GM21528 (cell line): Measurements from ENCODE around the gene SAMD9.
"Not testable (repeated sequence)": the region's sequence is repeated elsewhere in the genome, so short reads cannot be mapped to it uniquely, and the experiment has no call there.

Source experiments
- ATAC-seq: cut with Tn5 transposase; IDR thresholded peaks from one replicate; pipeline ENCODE4 v1.9.1; 2021; ENCODE audit warnings: mild to moderate bottlenecking, moderate library complexity; ENCODE audit not compliant: unreplicated experiment, low FRiP score

SAMD9 gene

GRCh38 chr7:93120592-93121549 is 3.1 kb upstream of the SAMD9 start:
- no peak for ATAC-seq

DNA sequence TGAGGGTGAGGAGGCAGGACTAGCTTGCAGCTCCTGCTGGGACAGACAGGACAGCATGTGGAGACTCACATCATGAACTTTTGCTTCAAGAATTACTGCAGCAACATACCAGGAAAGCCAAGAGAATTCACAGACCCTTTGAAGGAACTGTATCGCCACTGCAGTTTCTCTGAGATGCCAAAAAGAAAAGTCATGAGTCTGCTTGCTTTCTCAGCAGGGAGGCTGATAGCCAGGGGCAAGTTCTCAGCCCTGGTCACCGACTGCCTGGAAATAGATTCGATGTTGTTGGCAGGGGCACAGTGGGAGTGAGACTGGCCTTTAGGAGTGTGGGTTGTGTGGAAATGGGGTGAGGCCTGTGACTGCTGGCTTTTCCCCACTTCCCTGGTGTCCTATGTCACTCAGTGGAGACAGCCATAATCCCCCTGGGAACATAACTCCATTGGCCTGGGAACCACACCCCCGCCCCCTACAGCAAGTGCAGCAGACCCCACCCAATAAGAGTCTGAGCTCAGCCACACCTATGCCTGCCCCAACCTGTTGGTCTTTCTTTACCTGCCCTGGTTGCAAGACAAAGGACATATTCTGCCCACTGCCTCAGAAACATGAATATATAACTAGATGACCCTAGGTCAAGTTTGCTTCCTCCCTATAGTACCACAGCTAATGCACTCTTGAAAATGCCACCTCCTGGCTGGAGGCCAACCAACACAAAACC is 1.6 kb upstream of the SAMD9 start:
- ATAC-seq: no peak

DNA sequence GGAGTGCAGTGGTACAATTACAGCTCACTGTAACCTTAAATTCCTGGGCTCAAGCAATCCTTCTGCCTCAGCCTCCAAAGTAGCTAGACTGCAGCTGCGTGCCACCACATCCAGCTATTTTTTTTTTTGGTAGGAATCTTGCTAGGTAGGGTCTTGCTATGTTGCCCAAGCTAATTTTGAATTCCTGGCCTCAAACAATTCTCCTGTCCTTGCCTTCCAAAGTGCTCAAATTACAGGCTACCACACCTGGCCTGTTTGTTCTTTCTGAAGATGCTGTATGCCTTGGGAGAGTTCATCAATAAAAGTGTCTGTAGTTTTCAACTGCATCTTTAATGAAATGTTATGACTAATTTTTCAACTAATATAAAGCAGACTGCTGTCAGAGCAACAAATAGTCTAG is 452 bp downstream of the SAMD9 start:
- peak; percentile 42 for ATAC-seq

DNA sequence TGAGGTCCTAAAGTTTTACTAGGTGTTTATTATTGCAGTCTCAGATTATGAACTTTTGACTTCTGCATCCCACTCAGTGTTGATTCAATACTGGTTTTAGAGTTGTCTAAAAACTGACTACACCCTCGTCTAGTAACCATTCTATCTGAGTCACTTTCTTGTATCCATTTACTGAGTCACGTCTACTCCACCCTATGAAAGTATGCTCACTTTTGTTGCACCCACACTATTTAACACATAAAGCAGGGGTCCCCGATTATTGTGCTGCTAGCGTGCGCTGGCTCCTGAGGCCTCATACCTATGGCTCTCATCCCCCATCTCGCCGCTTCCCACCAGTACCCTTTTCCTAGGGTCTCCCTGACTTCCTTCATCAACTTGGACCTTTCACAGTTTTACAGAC is 2.0 kb downstream of the SAMD9 start:
- no peak for ATAC-seq

DNA sequence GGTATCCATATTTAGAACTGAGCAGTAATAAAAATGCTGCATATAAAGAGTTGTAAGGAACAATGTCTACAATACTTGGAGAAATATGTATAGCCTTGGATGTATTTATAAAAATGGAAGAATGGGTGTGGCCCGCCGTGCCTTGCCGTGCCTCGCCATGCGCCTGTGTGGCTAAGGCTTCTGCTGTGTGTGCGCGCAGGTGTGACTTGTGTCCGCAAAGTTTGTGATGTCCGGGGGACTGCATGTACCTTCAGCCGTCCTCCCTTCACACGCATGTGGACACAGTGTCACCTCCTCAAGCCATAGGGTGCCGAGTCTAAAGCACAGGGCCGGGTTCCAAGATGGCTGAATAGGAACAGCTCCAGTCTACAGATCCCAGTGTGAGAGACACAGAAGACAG is 9.8 kb downstream of the SAMD9 start:
- ATAC-seq: no peak

DNA sequence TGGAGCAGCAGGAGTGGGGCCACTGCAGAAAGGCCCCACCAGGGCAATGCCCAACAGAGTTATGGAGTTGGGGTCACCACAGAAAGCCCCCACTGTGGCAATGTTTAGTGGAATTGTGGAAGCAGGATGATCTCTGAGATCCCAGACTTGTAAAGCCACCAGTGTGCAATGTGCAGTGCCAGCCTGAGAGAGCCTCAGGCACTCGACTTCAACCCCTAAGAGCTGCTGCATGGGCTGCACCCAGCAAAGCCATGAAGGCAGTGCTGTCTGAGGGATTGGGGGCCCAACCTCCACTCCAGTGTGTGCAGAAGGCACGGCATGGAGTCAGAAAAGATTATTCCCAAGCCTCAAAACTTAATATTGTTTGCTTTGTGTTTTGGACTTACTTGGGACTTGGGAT is 20.4 kb downstream of the SAMD9 start:
- ATAC-seq: no peak

- peak; percentile 70 for ATAC-seq
Measured at GRCh38 chr7:93092757-93093370, 24.9 kb downstream of the SAMD9 start.

DNA sequence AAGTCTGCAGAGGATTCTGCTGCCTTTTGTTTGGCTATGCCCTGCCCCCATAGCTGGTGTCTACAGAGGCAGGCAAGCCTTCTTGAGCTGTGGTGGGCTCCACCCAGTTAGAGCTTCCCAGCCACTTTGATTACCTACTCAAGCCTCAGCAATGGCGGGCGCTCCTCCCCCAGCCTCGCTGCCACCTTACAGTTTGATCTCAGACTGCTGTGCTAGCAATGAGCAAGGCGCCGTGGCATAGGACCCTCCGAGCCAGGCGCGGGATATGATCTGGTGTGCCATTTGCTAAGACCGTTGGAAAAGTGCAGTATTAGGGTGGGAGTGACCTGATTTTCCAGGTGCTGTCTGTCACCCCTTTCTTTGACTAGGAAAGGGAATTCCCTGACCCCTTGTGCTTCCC is 44.4 kb downstream of the SAMD9 start:
- ATAC-seq: not testable (repeated sequence)

GRCh38 chr7:93062599-93062998 is 55.2 kb downstream of the SAMD9 start:
- no peak for ATAC-seq

GRCh38 chr7:93060865-93061264 is 56.9 kb downstream of the SAMD9 start:
- ATAC-seq: no peak

- ATAC-seq: no peak
Measured at GRCh38 chr7:93060025-93060424, 57.8 kb downstream of the SAMD9 start.

GRCh38 chr7:93056621-93057020 is 61.2 kb downstream of the SAMD9 start:
- ATAC-seq: not testable (repeated sequence)

- ATAC-seq: peak; percentile 66
Measured at GRCh38 chr7:93055543-93056107, 62.2 kb downstream of the SAMD9 start.

GRCh38 chr7:93054975-93055374 is 62.8 kb downstream of the SAMD9 start:
- no peak for ATAC-seq

DNA sequence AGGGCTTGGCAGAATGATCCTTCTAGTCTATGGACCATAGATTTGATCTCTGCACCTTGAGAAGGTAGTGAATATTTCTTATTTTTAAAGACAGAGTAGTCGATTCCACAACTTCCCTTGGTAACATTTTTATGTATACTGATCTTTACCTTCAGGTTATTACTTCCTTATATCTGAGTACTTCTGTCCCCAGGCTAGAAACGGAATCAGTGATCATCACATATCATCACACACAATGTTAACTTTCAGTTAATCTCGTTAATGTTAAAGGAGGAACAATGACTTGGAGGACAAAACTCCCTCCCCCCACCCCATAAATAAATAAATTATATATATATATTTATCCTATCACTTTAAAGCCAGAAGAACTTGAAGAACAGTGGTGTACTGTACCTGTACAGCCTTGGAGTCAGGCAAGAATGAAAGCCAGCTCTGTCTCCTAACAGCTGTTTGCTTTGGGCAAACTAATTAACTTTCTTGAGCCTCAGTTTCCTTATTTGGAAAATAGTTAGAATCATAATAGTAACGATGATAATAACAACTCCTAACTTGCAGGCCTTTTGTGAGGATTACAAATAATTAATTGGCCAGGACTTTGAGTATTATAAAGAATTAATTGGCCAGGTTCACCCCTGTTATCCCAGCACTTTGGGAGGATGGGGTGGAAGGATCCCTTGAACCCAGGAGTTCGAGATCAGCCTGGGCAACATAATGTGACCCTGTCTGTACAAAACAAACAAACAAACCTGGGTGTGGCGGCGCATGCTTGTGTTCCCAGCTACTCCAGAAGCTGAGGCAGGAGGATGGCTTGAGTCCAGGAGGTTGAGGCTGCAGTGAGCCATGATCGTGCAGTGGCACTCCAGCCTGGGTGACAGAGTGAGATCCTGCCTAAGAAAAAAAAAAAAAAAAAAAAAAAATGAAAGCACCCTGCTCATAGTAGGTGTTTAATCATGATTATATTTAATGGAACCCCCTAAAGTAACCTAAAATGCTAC is 63.5 kb downstream of the SAMD9 start:
- no peak for ATAC-seq

GRCh38 chr7:93053209-93053948 is 64.4 kb downstream of the SAMD9 start:
- no peak for ATAC-seq

GRCh38 chr7:93051660-93052059 is 66.1 kb downstream of the SAMD9 start:
- no peak for ATAC-seq
